HepG2 (cell line): ENCODE results near the gene IFI30. TPM values are rescaled to one million over a fixed set of nuclear protein-coding genes. Genes with fewer than 3 reads are reported as not detected.

Experiments
- FOSL1 ChIP-seq: sonication (generic); formaldehyde crosslinking; IDR thresholded peaks from 2 replicates; pipeline ENCODE4 v1.9.0; 2021; ENCODE audit warnings: missing genetic modification reagents, borderline replicate concordance
- FOXC1 ChIP-seq: sonication (generic); formaldehyde crosslinking; IDR thresholded peaks from 2 replicates; pipeline ENCODE4 v1.8.0; 2022; ENCODE audit warnings: mild to moderate bottlenecking, missing genetic modification reagents, borderline replicate concordance
- FUBP1 ChIP-seq: sonication (generic); formaldehyde crosslinking; IDR thresholded peaks from 2 replicates; pipeline ENCODE4 v1.5.1; 2020; ENCODE audit warnings: missing genetic modification reagents, mild to moderate bottlenecking, borderline replicate concordance
- GMEB2 ChIP-seq: IDR thresholded peaks from 2 replicates; pipeline ENCODE4 v1.6.1; 2016; ENCODE audit warnings: missing biosample characterization, missing genetic modification reagents, low read depth
- GTF3A ChIP-seq: sonication (generic); formaldehyde crosslinking; conservative IDR thresholded peaks from 2 replicates; pipeline ENCODE4 v1.4.0; 2020; ENCODE audit warnings: mild to moderate bottlenecking, missing genetic modification reagents
- HDAC2 ChIP-seq: sonication (generic); formaldehyde crosslinking; IDR thresholded peaks from 2 replicates; pipeline ENCODE4 v1.4.0; 2020; ENCODE audit warnings: missing genetic modification reagents
- HHEX ChIP-seq: IDR thresholded peaks from 2 replicates; pipeline ENCODE4 v1.6.1; 2016; ENCODE audit warnings: control low read depth
- HINFP ChIP-seq: sonication (generic); formaldehyde crosslinking; IDR thresholded peaks from 2 replicates; pipeline ENCODE4 v1.4.0; 2020; ENCODE audit warnings: low read depth, mild to moderate bottlenecking, missing genetic modification reagents
- HOXA5 ChIP-seq: sonication (generic); formaldehyde crosslinking; IDR thresholded peaks from 2 replicates; pipeline ENCODE4 v1.4.0; 2020; ENCODE audit warnings: missing genetic modification reagents
- KLF12 ChIP-seq: sonication (generic); formaldehyde crosslinking; IDR thresholded peaks from 2 replicates; pipeline ENCODE4 v1.4.0; 2020; ENCODE audit warnings: missing genetic modification reagents, borderline replicate concordance
- MLXIP ChIP-seq: sonication (generic); formaldehyde crosslinking; IDR thresholded peaks from 2 replicates; pipeline ENCODE4 v1.9.0; 2021; ENCODE audit warnings: missing genetic modification reagents, borderline replicate concordance
- REL ChIP-seq: sonication (generic); formaldehyde crosslinking; conservative IDR thresholded peaks from 2 replicates; pipeline ENCODE4 v1.8.0; 2022; ENCODE audit warnings: mild to moderate bottlenecking, missing genetic modification reagents, moderate library complexity
- ZBTB44 ChIP-seq: sonication (generic); formaldehyde crosslinking; IDR thresholded peaks from 2 replicates; pipeline ENCODE4 v1.4.0; 2020; ENCODE audit warnings: missing genetic modification reagents
- ZNF512 ChIP-seq: sonication (generic); formaldehyde crosslinking; IDR thresholded peaks from 2 replicates; pipeline ENCODE4 v1.4.0; 2020; ENCODE audit warnings: mild to moderate bottlenecking, missing genetic modification reagents
- ZNF709 ChIP-seq: sonication (generic); formaldehyde crosslinking; IDR thresholded peaks from 2 replicates; pipeline ENCODE4 v1.5.0; 2020; ENCODE audit warnings: mild to moderate bottlenecking, missing genetic modification reagents
- ZNF788 ChIP-seq: sonication (generic); formaldehyde crosslinking; IDR thresholded peaks from 2 replicates; pipeline ENCODE4 v1.5.0; 2020; ENCODE audit warnings: mild to moderate bottlenecking, missing genetic modification reagents, borderline replicate concordance
- polyA plus RNA-seq, 8 experiments: library from polyadenylated mRNA; depleted of rRNA in 3 of 8; stranded (reverse) in 7 of 8; unstranded in 1 of 8; fragments of >200 nt; fragmentation: Illumina TruSeq in 4 of 8; extraction: Trizol in 4 of 8; gene quantifications; 2 replicates each; pipeline versions ENCODE4 v1.2.1 to v1.2.3, GENCODE V29; 2011 to 2016; ENCODE audit warnings: low read depth in 4 of 8, missing spikeins in 1 of 8, mixed read lengths in 1 of 8; ENCODE audit not compliant: insufficient read depth in 1 of 8
- total RNA-seq, 5 experiments: library from RNA; depleted of rRNA; stranded (reverse); fragments of >200 nt; fragmentation: Illumina TruSeq; extraction: Trizol; gene quantifications; 2 replicates each; pipeline ENCODE4 v1.2.3, GENCODE V29; 2016; ENCODE audit warnings: low read depth in 1 of 5

Gene IFI30
- total and polyA plus RNA-seq, 2 of the 13 experiments (the other 11 are each of a cell fraction or from before 2014, with no cell fraction given): 25.0 to 79.4 TPM

GRCh38 chr19:18192673-18193387, 19.2 kb downstream of the IFI30 start, which contains the start of gene MPV17L2 (continued):
- TF ChIP-seq REL (no peak), HHEX (CRISPR knock-in tag) (no peak), GMEB2 (CRISPR knock-in tag) (peak; percentile 33; the same call in 1 of the 2 replicates), HDAC2 (CRISPR knock-in tag) (no peak), ZBTB44 (CRISPR knock-in tag) (no peak), HOXA5 (CRISPR knock-in tag) (peak; percentile 69), FOSL1 (CRISPR knock-in tag) (no peak), FUBP1 (CRISPR knock-in tag) (no peak), ZNF788 (CRISPR knock-in tag) (peak; percentile 51; the same call in 1 of the 2 replicates), GTF3A (no peak), KLF12 (CRISPR knock-in tag) (no peak; the same call in none of the 2 replicates), ZNF709 (CRISPR knock-in tag) (no peak), HINFP (CRISPR knock-in tag) (no peak), ZNF512 (CRISPR knock-in tag) (no peak), MLXIP (CRISPR knock-in tag) (no peak), FOXC1 (CRISPR knock-in tag) (no peak)
